Measurements from ENCODE around the gene PDIA4.
"Not testable (repeated sequence)": the region's sequence is repeated elsewhere in the genome, so short reads cannot be mapped to it uniquely, and the experiment has no call there.

The PDIA4 gene

DNA sequence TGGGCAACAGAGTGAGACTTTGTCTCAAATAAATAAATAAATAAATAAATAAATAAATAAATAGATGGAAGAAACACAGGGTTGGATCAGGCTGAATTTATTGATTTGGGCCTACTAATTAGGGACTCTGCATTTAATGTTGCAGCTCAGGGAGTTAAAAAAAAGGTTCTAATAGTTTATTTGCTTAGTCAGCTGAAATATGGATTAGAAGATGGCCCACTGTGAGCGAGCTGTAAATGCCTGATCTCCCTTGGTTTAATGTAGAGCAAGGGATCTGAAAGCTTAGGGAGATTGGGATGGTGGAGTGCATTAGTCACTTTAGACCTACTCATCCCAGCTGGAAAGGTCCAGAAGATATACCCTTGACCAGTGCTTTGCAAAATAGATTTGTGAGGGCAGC lies 25.1 kb upstream of the PDIA4 start:
- no peak for DNase-seq (ENCODE audit: low read depth)

DNA sequence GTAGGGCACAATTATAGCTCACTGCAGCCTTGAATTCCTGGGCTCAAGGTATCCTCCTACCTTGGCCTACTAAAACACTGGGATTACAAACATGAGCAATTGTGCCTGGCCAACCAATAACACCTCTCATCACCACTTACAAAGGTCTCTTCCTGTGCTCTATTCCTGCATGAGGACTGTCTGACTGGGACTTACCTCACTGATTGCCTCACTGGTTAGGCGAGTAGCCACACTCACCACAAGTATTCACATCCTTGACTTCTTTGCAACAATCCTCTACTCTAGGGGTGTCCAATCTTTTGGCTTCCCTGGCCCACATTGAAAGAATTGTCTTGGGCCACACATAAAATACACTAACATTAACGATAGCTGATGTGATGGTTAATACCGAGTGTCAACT lies 22.6 kb upstream of the PDIA4 start:
- TF ChIP-seq, protein P1, sequence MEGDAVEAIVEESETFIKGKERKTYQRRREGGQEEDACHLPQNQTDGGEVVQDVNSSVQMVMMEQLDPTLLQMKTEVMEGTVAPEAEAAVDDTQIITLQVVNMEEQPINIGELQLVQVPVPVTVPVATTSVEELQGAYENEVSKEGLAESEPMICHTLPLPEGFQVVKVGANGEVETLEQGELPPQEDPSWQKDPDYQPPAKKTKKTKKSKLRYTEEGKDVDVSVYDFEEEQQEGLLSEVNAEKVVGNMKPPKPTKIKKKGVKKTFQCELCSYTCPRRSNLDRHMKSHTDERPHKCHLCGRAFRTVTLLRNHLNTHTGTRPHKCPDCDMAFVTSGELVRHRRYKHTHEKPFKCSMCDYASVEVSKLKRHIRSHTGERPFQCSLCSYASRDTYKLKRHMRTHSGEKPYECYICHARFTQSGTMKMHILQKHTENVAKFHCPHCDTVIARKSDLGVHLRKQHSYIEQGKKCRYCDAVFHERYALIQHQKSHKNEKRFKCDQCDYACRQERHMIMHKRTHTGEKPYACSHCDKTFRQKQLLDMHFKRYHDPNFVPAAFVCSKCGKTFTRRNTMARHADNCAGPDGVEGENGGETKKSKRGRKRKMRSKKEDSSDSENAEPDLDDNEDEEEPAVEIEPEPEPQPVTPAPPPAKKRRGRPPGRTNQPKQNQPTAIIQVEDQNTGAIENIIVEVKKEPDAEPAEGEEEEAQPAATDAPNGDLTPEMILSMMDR (IDR thresholded peaks at IDR 0.05; ENCODE audit: low read length, missing control alignments), result no peak
- no peak overlapping the region for H3K4me3 ChIP-seq (replicated peaks; ENCODE audit: low read depth, low read length)
- DNase-seq (ENCODE audit: low read depth), result no peak

More for the DNA sequence above, 25.1 kb upstream of the PDIA4 start:
- H3K4me3 ChIP-seq (replicated peaks; ENCODE audit: low read depth, low read length), result no peak overlapping the region
- TF ChIP-seq, protein P1 (IDR thresholded peaks at IDR 0.05; ENCODE audit: low read length, missing control alignments), result no peak

DNA sequence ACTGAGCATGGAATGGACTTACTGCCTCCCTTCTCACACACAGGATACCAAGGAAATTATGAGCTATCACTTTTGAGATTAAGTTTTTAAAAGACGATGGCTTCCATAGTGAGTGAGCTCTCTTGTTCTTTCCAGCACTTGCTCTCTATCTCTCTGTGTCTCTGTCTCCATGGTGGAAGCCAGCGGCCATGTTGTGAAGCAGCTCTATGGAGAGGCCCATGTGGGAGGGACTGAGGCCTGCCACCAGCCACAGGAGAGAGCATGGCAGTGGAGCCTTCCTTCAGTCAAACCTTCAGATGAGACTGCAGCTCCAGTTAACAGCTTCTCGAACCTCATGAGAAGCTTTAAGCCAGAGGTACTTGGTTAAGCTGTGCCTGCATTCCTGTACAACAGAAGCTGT lies 20.5 kb upstream of the PDIA4 start:
- no peak for DNase-seq (ENCODE audit: low read depth)
- H3K4me3 ChIP-seq (replicated peaks; ENCODE audit: low read depth, low read length), result no peak overlapping the region

DNA sequence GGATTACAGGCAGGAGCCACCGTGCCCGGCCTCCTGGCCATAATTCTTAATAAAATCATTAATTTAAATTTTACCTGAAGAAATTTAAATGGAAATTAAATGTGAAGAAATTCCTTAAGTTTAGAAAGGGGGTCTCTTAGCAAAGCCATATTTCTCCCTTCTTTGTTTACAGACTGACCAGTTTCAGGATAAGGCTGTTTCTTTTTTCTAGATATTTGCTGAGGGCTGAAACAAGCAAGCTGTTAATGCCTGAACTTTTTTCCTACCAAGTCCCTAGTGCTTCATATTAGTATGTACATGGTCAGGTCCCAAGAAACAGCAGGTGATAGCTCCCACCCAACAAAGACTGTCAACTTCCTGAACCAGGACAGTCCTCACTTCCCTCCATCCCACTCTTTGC lies 18.1 kb upstream of the PDIA4 start:
- no peak for DNase-seq (ENCODE audit: low read depth)
- no peak overlapping the region for H3K4me3 ChIP-seq (replicated peaks; ENCODE audit: low read depth, low read length)
- TF ChIP-seq, protein P1 (IDR thresholded peaks at IDR 0.05; ENCODE audit: low read length, missing control alignments), result no peak

More for the DNA sequence above, 20.5 kb upstream of the PDIA4 start:
- TF ChIP-seq, protein P1 (IDR thresholded peaks at IDR 0.05; ENCODE audit: low read length, missing control alignments), result no peak

DNA sequence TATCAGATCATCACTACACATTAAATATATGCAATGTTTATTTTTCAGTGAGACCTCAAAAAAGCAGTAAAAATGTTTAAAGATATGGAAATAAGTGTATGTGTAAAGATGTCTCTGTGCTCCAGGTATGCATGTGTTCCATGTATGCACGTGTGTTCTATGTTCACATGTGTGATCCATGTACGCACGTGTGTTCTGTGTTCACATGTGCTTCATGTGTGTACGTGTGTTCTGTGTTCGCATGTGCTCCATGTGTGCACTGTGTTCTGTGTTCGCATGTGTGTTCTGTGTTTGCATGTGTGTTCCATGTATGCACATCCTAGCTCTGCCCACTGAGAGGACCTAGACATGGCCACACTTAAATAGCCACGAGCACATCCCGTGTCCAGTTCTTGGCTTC lies 15.6 kb upstream of the PDIA4 start:
- TF ChIP-seq, protein P1 (IDR thresholded peaks at IDR 0.05; ENCODE audit: low read length, missing control alignments), result no peak
- H3K4me3 ChIP-seq (replicated peaks; ENCODE audit: low read depth, low read length), result no peak overlapping the region
- no peak for DNase-seq (ENCODE audit: low read depth)

DNA sequence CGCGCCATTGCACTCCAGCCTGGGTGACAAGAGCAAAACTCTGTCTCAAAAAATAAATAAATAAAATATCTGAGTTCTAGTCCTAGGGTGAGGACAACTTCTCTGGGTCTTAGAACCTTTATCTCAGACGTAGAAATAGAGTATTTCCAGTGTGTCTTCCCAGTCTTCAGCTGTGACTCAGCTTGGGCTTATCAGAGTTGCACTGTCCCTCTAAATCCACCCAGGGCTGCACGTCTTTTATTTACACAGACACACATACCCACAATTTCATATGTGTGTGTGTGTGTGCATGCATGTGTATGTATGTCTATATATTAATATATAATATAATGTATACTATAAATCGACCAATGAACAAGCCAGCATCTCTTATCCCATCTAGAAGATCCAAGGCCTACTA lies 13.0 kb upstream of the PDIA4 start:
- no peak for DNase-seq (ENCODE audit: low read depth)
- TF ChIP-seq, protein P1 (IDR thresholded peaks at IDR 0.05; ENCODE audit: low read length, missing control alignments), result no peak
- H3K4me3 ChIP-seq (replicated peaks; ENCODE audit: low read depth, low read length), result no peak overlapping the region

DNA sequence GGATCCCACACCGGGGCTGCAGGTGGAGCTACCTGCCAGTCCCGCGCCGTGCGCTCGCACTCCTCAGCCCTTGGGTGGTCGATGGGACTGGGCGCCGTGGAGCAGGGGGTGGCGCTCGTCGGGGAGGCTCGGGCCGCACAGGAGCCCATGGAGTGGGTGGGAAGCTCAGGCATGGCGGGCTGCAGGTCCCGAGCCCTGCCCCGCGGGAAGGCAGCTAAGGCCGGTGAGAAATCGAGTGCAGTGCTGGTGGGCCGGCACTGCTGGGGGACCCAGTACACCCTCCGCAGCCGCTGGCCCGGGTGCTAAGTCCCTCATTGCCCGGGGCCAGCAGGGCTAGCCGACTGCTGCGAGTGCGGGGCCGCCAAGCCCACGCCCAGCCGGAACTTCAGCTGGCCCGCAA lies 10.3 kb upstream of the PDIA4 start:
- DNase-seq (ENCODE audit: low read depth); H3K4me3 ChIP-seq (replicated peaks; ENCODE audit: low read depth, low read length): not testable (repeated sequence)

All from fibroblast of pulmonary artery (primary cell).